Neural cell (in vitro differentiated cells): Measurements from ENCODE around the gene SZT2. TPM values are rescaled to one million over a fixed set of nuclear protein-coding genes. Genes with fewer than 3 reads are reported as not detected.

Source experiments
- H2AFZ ChIP-seq: fragments of 200-600, 300-800 bp; sonication (generic), shearing (Covaris generic); 2 replicates; pipeline ENCODE4 v1.6.0; 2014; ENCODE audit warnings: low read depth, mild to moderate bottlenecking, antibody characterized with exemption, low read length, moderate library complexity
- H3F3A ChIP-seq: fragments of 200-600 bp; shearing (Covaris generic); 2 replicates; pipeline ENCODE4 v1.6.1; 2016; ENCODE audit warnings: mild to moderate bottlenecking, moderate library complexity, mixed read lengths, antibody characterized with exemption, low read length; ENCODE audit not compliant: insufficient read depth, poor library complexity, severe bottlenecking
- H3K27ac ChIP-seq: fragments of 200-600, 300-800 bp; sonication (generic), shearing (Covaris generic); 2 replicates; pipeline ENCODE4 v1.5.1; 2014; ENCODE audit warnings: mild to moderate bottlenecking, low read length, moderate library complexity
- H3K27me3 ChIP-seq: fragments of 300-800, 200-600 bp; sonication (generic), shearing (Covaris generic); 2 replicates; pipeline ENCODE4 v1.6.0; 2014; ENCODE audit warnings: mild to moderate bottlenecking, low read depth, low read length, moderate library complexity; ENCODE audit not compliant: insufficient read depth
- H3K36me3 ChIP-seq: fragments of 300-800, 200-600 bp; sonication (generic), shearing (Covaris generic); 2 replicates; pipeline ENCODE4 v1.5.1; 2014; ENCODE audit warnings: mild to moderate bottlenecking, antibody characterized with exemption, low read length, moderate library complexity; ENCODE audit not compliant: insufficient read depth
- H3K4me2 ChIP-seq: fragments of 300-800, 200-600 bp; sonication (generic), shearing (Covaris generic); 2 replicates; pipeline ENCODE4 v1.6.0; 2014; ENCODE audit warnings: mild to moderate bottlenecking, low read length
- H3K4me3 ChIP-seq: fragments of 300-800, 200-600 bp; sonication (generic), shearing (Covaris generic); 2 replicates; pipeline ENCODE4 v1.5.1; 2014; ENCODE audit warnings: mild to moderate bottlenecking, low read length, moderate library complexity
- H3K79me2 ChIP-seq: fragments of 200-600 bp; shearing (Covaris generic); replicated peaks from 2 replicates; pipeline ENCODE4 v1.6.0; 2014; ENCODE audit warnings: mild to moderate bottlenecking, low read length, moderate library complexity; ENCODE audit not compliant: insufficient read depth
- H3K9ac ChIP-seq: fragments of 300-800, 200-600 bp; sonication (generic), shearing (Covaris generic); 2 replicates; pipeline ENCODE4 v1.6.1; 2016; ENCODE audit warnings: mild to moderate bottlenecking, low read length, mixed read lengths
- H3K9me2 ChIP-seq: fragments of 200-600 bp; shearing (Covaris generic); 2 replicates; pipeline ENCODE4 v1.6.1; 2016; ENCODE audit warnings: mild to moderate bottlenecking, low read length, mixed read lengths; ENCODE audit not compliant: insufficient read depth
- H3K9me3 ChIP-seq: fragments of 200-600, 300-800 bp; sonication (generic), shearing (Covaris generic); 2 replicates; pipeline ENCODE4 v1.6.1; 2016; ENCODE audit warnings: mild to moderate bottlenecking, mixed run types, low read length, moderate library complexity, mixed read lengths
- H4K20me1 ChIP-seq: fragments of 200-600 bp; shearing (Covaris generic); 2 replicates; pipeline ENCODE4 v1.6.1; 2016; ENCODE audit warnings: mild to moderate bottlenecking, mixed run types; ENCODE audit not compliant: insufficient read depth
- EP300 ChIP-seq: fragments of 450-650 bp; conservative IDR thresholded peaks from 2 replicates; pipeline ENCODE4 v1.6.1; 2014; ENCODE audit warnings: antibody characterized with exemption, mild to moderate bottlenecking, moderate library complexity; ENCODE audit not compliant: poor library complexity, severe bottlenecking
- EZH2 ChIP-seq: fragments of 200-600, 300-800 bp; shearing (Covaris generic), sonication (generic); IDR thresholded peaks from 2 replicates; pipeline ENCODE4 v1.6.1; 2014; ENCODE audit warnings: antibody characterized with exemption, low read length, borderline replicate concordance, mild to moderate bottlenecking; ENCODE audit not compliant: insufficient read depth, poor library complexity, severe bottlenecking
- MXI1 ChIP-seq: fragments of 450-650 bp; conservative IDR thresholded peaks from 2 replicates; pipeline ENCODE4 v1.6.1; 2014; ENCODE audit warnings: antibody characterized with exemption, mild to moderate bottlenecking; ENCODE audit not compliant: poor library complexity, severe bottlenecking
- POLR2AphosphoS5 ChIP-seq: IDR thresholded peaks from 2 replicates; pipeline ENCODE4 v1.6.1; 2012
- RAD21 ChIP-seq: fragments of 450-650 bp; conservative IDR thresholded peaks from 2 replicates; pipeline ENCODE4 v1.6.1; 2014; ENCODE audit warnings: antibody characterized with exemption, mild to moderate bottlenecking, moderate library complexity
- SMC3 ChIP-seq: fragments of 450-650 bp; conservative IDR thresholded peaks from 2 replicates; pipeline ENCODE4 v1.6.1; 2014; ENCODE audit warnings: antibody characterized with exemption, mild to moderate bottlenecking, moderate library complexity; ENCODE audit not compliant: poor library complexity
- TAF1 ChIP-seq: IDR thresholded peaks from 2 replicates; pipeline ENCODE4 v1.6.1; 2012; ENCODE audit warnings: low read depth
- polyA plus RNA-seq: library from polyadenylated mRNA; depleted of rRNA; stranded (reverse); fragments of >200 nt; gene quantifications from 2 replicates; pipeline ENCODE4 v1.2.3, GENCODE V29; 2014
- TF ChIP-seq, protein P1 (sequence below): fragments of 450-650 bp; IDR thresholded peaks from 2 replicates; pipeline ENCODE4 v1.5.1; 2014; ENCODE audit warnings: antibody characterized with exemption, mild to moderate bottlenecking, moderate library complexity; ENCODE audit not compliant: poor library complexity, severe bottlenecking
- TF ChIP-seq, protein P2 (sequence below): IDR thresholded peaks from 2 replicates; pipeline ENCODE4 v1.6.1; 2012; ENCODE audit warnings: borderline replicate concordance

SZT2 gene
- polyA plus RNA-seq, 1 donor from 2014 or later, result 6.6 TPM

DNA sequence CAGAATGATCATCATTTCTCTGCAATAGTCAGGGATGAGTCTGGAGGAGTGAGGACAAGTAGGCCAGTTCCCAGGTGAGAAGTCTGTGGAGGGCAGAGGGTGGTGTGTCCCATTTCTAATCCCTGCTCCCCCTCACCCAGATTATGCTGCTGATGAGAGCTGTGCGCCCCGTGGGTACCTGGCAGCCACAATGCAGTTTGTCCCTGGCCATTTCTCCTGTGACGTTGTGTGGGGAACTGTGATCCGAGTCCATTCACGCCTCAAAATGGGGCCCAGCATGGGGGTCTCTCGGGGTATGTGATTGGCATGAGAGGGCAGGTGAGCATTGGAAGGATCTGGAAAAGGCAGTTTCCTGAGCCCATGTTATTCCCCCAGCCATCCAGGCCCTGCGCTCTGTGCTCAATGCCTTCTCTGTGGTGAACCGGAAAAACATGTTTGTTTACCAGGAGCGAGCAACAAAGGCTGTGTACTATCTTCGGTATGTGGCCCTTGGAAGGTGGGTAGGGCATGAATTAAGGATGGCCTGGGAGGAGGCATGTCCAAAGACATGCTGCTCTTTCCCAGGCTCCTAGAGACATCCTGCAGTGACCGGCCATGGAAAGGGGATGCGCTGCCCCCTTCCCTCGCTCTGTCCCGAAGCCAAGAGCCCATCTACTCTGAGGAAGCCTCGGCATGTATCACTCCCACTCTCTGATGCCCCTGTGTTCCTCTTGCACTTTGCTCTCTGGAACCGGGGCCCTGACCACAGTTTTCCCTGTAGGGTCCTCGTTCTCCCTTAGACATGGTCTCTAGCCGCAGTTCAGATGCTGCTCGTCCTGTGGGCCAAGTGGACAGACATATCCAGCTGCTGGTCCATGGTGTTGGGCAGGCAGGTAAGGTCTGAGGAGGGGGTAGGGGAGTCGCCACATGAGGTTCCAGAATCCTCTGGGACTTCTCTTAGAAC, 47.6 kb downstream of the SZT2 start:
- Histone ChIP-seq H4K20me1 (no peaks in the 10 kb centered on the region), H3K27ac (no peak overlapping the region), H3K9ac (no peak overlapping the region), H3K9me2 (no peaks in the 10 kb centered on the region), H3K4me2 (no peak overlapping the region), H3K79me2 (no peaks in the 10 kb centered on the region), H3F3A (no peaks in the 10 kb centered on the region), H2AFZ (no peak overlapping the region), H3K9me3 (no peaks in the 10 kb centered on the region), H3K36me3 (no peaks in the 10 kb centered on the region), H3K27me3 (no peaks in the 10 kb centered on the region), H3K4me3 (no peak overlapping the region)
- no peak for TF ChIP-seq MXI1
- TF ChIP-seq, protein P1, sequence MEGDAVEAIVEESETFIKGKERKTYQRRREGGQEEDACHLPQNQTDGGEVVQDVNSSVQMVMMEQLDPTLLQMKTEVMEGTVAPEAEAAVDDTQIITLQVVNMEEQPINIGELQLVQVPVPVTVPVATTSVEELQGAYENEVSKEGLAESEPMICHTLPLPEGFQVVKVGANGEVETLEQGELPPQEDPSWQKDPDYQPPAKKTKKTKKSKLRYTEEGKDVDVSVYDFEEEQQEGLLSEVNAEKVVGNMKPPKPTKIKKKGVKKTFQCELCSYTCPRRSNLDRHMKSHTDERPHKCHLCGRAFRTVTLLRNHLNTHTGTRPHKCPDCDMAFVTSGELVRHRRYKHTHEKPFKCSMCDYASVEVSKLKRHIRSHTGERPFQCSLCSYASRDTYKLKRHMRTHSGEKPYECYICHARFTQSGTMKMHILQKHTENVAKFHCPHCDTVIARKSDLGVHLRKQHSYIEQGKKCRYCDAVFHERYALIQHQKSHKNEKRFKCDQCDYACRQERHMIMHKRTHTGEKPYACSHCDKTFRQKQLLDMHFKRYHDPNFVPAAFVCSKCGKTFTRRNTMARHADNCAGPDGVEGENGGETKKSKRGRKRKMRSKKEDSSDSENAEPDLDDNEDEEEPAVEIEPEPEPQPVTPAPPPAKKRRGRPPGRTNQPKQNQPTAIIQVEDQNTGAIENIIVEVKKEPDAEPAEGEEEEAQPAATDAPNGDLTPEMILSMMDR, result no peak
- TF ChIP-seq RAD21, result no peak
- TF ChIP-seq POLR2AphosphoS5, result no peak
- no peak for TF ChIP-seq SMC3

DNA sequence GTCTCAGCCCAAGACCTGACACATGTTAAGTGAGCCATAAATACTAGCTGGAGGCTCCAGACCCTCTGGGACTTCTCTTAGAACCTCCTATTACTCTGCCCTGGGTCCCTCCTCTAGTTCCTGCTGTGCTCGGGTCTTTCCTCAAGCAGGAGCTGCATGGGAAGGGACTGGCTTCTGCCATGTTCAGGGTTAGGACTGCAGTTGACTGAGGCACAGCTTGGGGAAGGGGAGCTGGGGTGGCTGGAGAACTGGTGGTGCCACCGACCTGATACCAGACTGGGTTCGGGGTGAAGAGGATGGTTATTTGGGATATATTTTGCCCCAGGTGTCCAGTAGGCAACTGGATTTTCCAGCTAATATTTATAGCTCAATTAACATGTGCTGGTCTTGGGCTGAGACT, 48.3 kb downstream of the SZT2 start:
- Histone ChIP-seq H3K9me2 (no peaks in the 10 kb centered on the region), H3K79me2 (no peaks in the 10 kb centered on the region), H3K4me2 (no peak overlapping the region), H2AFZ (no peak overlapping the region), H3K27me3 (no peaks in the 10 kb centered on the region), H3K9ac (no peak overlapping the region), H3F3A (no peaks in the 10 kb centered on the region), H4K20me1 (no peaks in the 10 kb centered on the region), H3K4me3 (no peak overlapping the region), H3K36me3 (no peaks in the 10 kb centered on the region), H3K27ac (no peak overlapping the region), H3K9me3 (no peaks in the 10 kb centered on the region)
- no peak for TF ChIP-seq MXI1
- TF ChIP-seq RAD21, result no peak
- TF ChIP-seq SMC3, result no peak
- no peak for TF ChIP-seq POLR2AphosphoS5
- TF ChIP-seq, protein P2, sequence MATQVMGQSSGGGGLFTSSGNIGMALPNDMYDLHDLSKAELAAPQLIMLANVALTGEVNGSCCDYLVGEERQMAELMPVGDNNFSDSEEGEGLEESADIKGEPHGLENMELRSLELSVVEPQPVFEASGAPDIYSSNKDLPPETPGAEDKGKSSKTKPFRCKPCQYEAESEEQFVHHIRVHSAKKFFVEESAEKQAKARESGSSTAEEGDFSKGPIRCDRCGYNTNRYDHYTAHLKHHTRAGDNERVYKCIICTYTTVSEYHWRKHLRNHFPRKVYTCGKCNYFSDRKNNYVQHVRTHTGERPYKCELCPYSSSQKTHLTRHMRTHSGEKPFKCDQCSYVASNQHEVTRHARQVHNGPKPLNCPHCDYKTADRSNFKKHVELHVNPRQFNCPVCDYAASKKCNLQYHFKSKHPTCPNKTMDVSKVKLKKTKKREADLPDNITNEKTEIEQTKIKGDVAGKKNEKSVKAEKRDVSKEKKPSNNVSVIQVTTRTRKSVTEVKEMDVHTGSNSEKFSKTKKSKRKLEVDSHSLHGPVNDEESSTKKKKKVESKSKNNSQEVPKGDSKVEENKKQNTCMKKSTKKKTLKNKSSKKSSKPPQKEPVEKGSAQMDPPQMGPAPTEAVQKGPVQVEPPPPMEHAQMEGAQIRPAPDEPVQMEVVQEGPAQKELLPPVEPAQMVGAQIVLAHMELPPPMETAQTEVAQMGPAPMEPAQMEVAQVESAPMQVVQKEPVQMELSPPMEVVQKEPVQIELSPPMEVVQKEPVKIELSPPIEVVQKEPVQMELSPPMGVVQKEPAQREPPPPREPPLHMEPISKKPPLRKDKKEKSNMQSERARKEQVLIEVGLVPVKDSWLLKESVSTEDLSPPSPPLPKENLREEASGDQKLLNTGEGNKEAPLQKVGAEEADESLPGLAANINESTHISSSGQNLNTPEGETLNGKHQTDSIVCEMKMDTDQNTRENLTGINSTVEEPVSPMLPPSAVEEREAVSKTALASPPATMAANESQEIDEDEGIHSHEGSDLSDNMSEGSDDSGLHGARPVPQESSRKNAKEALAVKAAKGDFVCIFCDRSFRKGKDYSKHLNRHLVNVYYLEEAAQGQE, result no peak
- TF ChIP-seq EP300, result no peak
- no peak for TF ChIP-seq EZH2
- no peak for TF ChIP-seq TAF1
